PC-3 (cell line): Measurements from ENCODE around the gene RIMS4. TPM values are rescaled to one million over a fixed set of nuclear protein-coding genes. Genes with fewer than 3 reads are reported as not detected.

ENCODE experiments used
- ATAC-seq: fragments of 200-7000 bp; cut with Tn5 transposase; 2 replicates; pipeline ENCODE4 v1.9.1; 2020; ENCODE audit warnings: mild to moderate bottlenecking, moderate library complexity
- BruUV-seq: library from RNA; stranded (reverse); fragments of 400-500 nt; replicated peaks from 2 replicates; lab custom pipeline; 2021; lab: Mats Ljungman, UMichigan
- CTCF ChIA-PET: fragments of 300-600 bp; sonication (Branson Sonifier 250); formaldehyde crosslinking; loops from one replicate; lab custom pipeline; 2022; ENCODE audit warnings: antibody characterized with exemption; lab: Charles Lee
- POLR2A ChIA-PET: fragments of 300-600 bp; sonication (Branson Sonifier 250); formaldehyde crosslinking; loops from one replicate; lab custom pipeline; 2022; ENCODE audit warnings: antibody characterized with exemption; ENCODE audit not compliant: unreplicated experiment; lab: Charles Lee
- DNase-seq: peaks from one replicate; pipeline ENCODE4 v3.0.0-alpha.2; 2015
- H2AFZ ChIP-seq: fragments of 300-600 bp; sonication (generic); 2 replicates; pipeline ENCODE4 v1.6.0; 2016; ENCODE audit warnings: antibody characterized with exemption, low read length
- H3F3A ChIP-seq: fragments of 300-600 bp; sonication (generic); one replicate; pipeline ENCODE4 v1.6.0; 2017; ENCODE audit warnings: antibody characterized with exemption, low read length, control low read depth, mild to moderate bottlenecking; ENCODE audit not compliant: unreplicated experiment
- H3K27ac ChIP-seq: fragments of 300-600 bp; sonication (generic); 2 replicates; pipeline ENCODE4 v1.5.1; 2016; ENCODE audit warnings: mild to moderate bottlenecking, low read length
- H3K27me3 ChIP-seq: fragments of 300-600 bp; sonication (generic); 2 replicates; pipeline ENCODE4 v1.6.1; 2016; ENCODE audit warnings: low read length, mixed read lengths
- H3K36me3 ChIP-seq: fragments of 300-600 bp; sonication (generic); 2 replicates; pipeline ENCODE4 v1.6.1; 2016; ENCODE audit warnings: low read depth, mixed run types, low read length, mixed read lengths
- H3K4me1 ChIP-seq: fragments of 300-600 bp; sonication (generic); 2 replicates; pipeline ENCODE4 v1.5.1; 2016; ENCODE audit warnings: low read length; ENCODE audit not compliant: insufficient read depth
- H3K4me2 ChIP-seq: fragments of 300-600 bp; sonication (generic); 2 replicates; pipeline ENCODE4 v1.6.0; 2016; ENCODE audit warnings: low read length
- H3K4me3 ChIP-seq: fragments of 300-600 bp; sonication (generic); 2 replicates; pipeline ENCODE4 v1.5.1; 2016; ENCODE audit warnings: mild to moderate bottlenecking, low read length, mixed read lengths
- H3K79me2 ChIP-seq: fragments of 300-600 bp; sonication (generic); 2 replicates; pipeline ENCODE4 v1.6.1; 2017; ENCODE audit warnings: low read length, mixed read lengths
- H3K9ac ChIP-seq: fragments of 300-600 bp; sonication (generic); 2 replicates; pipeline ENCODE4 v1.6.0; 2016; ENCODE audit warnings: mild to moderate bottlenecking, low read length
- H3K9me2 ChIP-seq: fragments of 300-600 bp; sonication (generic); replicated peaks from 2 replicates; pipeline ENCODE4 v1.6.1; 2016; ENCODE audit warnings: mixed run types, low read length, mixed read lengths
- H3K9me3 ChIP-seq: fragments of 300-600 bp; sonication (generic); 2 replicates; pipeline ENCODE4 v1.6.1; 2016; ENCODE audit warnings: low read length, mixed read lengths
- H4K20me1 ChIP-seq: fragments of 300-600 bp; sonication (generic); 2 replicates; pipeline ENCODE4 v1.6.1; 2016; ENCODE audit warnings: low read length, mixed read lengths
- CTCF ChIP-seq: fragments of 300-600 bp; sonication (generic); conservative IDR thresholded peaks from 2 replicates; pipeline ENCODE4 v1.5.1; 2017; ENCODE audit warnings: antibody characterized with exemption, low read depth, mild to moderate bottlenecking, low read length
- EZH2 ChIP-seq: fragments of 300-600 bp; sonication (generic); IDR thresholded peaks from one replicate; pipeline ENCODE4 v1.6.1; 2017; ENCODE audit warnings: antibody characterized with exemption, mild to moderate bottlenecking, low read length; ENCODE audit not compliant: unreplicated experiment
- EZH2phosphoT487 ChIP-seq: fragments of 300-600 bp; sonication (generic); IDR thresholded peaks from 2 replicates; pipeline ENCODE4 v1.6.1; 2018; ENCODE audit warnings: mild to moderate bottlenecking, antibody characterized with exemption, low read length, borderline replicate concordance
- intact Hi-C: fragments of 100-400 bp; cut with micrococcal nuclease; formaldehyde crosslinking; loops from 2 replicates; pipeline ENCODE4 v1.9.0; 2023
- total RNA-seq: library from RNA; depleted of rRNA; stranded (reverse); fragments of >200 nt; gene quantifications from 2 replicates; pipeline ENCODE4 v1.2.3, GENCODE V29; 2014

Gene RIMS4
- total RNA-seq, 1 experiment from 2014 or later, result 0.04 TPM

- Histone ChIP-seq H2AFZ (no peak overlapping the region), H3K4me3 (no peak overlapping the region), H3F3A (no peaks in the 10 kb centered on the region), H3K79me2 (no peaks in the 10 kb centered on the region), H3K36me3 (no peaks in the 10 kb centered on the region), H3K27ac (no peak overlapping the region), H3K4me1 (no peaks in the 10 kb centered on the region), H4K20me1 (no peaks in the 10 kb centered on the region), H3K9me3 (no peaks in the 10 kb centered on the region), H3K9me2 (no peaks in the 10 kb centered on the region), H3K27me3 (peaks cover 68% of the 10 kb centered on the region), H3K9ac (no peak overlapping the region), H3K4me2 (no peak overlapping the region)
- no peak for TF ChIP-seq CTCF
- no peak for TF ChIP-seq EZH2phosphoT487
- TF ChIP-seq EZH2, result no peak
- CTCF ChIA-PET, result no interaction called here
- intact Hi-C loops, result no loop called here
- DNase-seq, result no peak
- BruUV-seq, result no TSS peak
- no peak for ATAC-seq
- POLR2A ChIA-PET, result no interaction called here
These were observed 2.7 kb downstream of the RIMS4 start for GRCh38 chr20:44807684-44808056.

- no peaks in the 10 kb centered on the region for H3F3A ChIP-seq
- no TSS peak for BruUV-seq
- TF ChIP-seq EZH2 (no peak), EZH2phosphoT487 (no peak), CTCF (no peak)
- no peak overlapping the region for H3K9ac ChIP-seq
- no peaks in the 10 kb centered on the region for H3K79me2 ChIP-seq
- no peaks in the 10 kb centered on the region for H3K36me3 ChIP-seq
- peaks cover 65% of the 10 kb centered on the region for H3K27me3 ChIP-seq
- H4K20me1 ChIP-seq, result no peaks in the 10 kb centered on the region
- no peaks in the 10 kb centered on the region for H3K9me2 ChIP-seq
- no peak overlapping the region for H3K27ac ChIP-seq
- ATAC-seq (no peak), DNase-seq (no peak)
- intact Hi-C loops, result no loop called here
- POLR2A ChIA-PET, result no interaction called here
- CTCF ChIA-PET, result no interaction called here
- H3K4me1 ChIP-seq, result no peaks in the 10 kb centered on the region
- no peak overlapping the region for H3K4me3 ChIP-seq
- no peaks in the 10 kb centered on the region for H3K9me3 ChIP-seq
- no peak overlapping the region for H2AFZ ChIP-seq
- no peak overlapping the region for H3K4me2 ChIP-seq
These were observed 3.2 kb downstream of the RIMS4 start for GRCh38 chr20:44807051-44807683.

GRCh38 chr20:44805979-44806620, 4.2 kb downstream of the RIMS4 start:
- POLR2A ChIA-PET, result no interaction called here

More at GRCh38 chr20:44805979-44806620, 4.2 kb downstream of the RIMS4 start:
- DNase-seq (no peak), ATAC-seq (no peak)
- H3K27me3 ChIP-seq, result peaks cover 60% of the 10 kb centered on the region
- no peaks in the 10 kb centered on the region for H3K36me3 ChIP-seq
- TF ChIP-seq EZH2phosphoT487, result no peak
- no peaks in the 10 kb centered on the region for H4K20me1 ChIP-seq
- intact Hi-C loops, result no loop called here
- H3K9me3 ChIP-seq, result no peaks in the 10 kb centered on the region
- CTCF ChIA-PET, result interaction anchor here (0.9 kb wide), 1 partner anchor 59 kb away, joined by 3 read pairs; no protein-coding TSS in a partner anchor
- no peak overlapping the region for H3K4me2 ChIP-seq
- H3K4me3 ChIP-seq, result no peak overlapping the region
- no TSS peak for BruUV-seq
- no peaks in the 10 kb centered on the region for H3K79me2 ChIP-seq
- no peak overlapping the region for H3K27ac ChIP-seq
- H3K9ac ChIP-seq, result no peak overlapping the region
- H3K9me2 ChIP-seq, result no peaks in the 10 kb centered on the region
- no peaks in the 10 kb centered on the region for H3F3A ChIP-seq
- H3K4me1 ChIP-seq, result no peaks in the 10 kb centered on the region
- H2AFZ ChIP-seq, result no peak overlapping the region
